WTC11 (cell line): ENCODE results near the gene SPNS3. TPM values are rescaled to one million over a fixed set of nuclear protein-coding genes. Genes with fewer than 3 reads are reported as not detected.

ENCODE experiments used
- ATAC-seq: fragments of 200-7000 bp; cut with Tn5 transposase; 2 replicates; pipeline ENCODE4 v1.10.0; 2021; ENCODE audit warnings: mild to moderate bottlenecking, moderate library complexity
- CTCF ChIA-PET: fragments of 300-600 bp; sonication (Branson Sonifier 250); formaldehyde crosslinking; loops from one replicate; lab custom pipeline; 2021; ENCODE audit warnings: antibody characterized with exemption; lab: Charles Lee
- POLR2A ChIA-PET: fragments of 350-600 bp; sonication (Branson Sonifier 250); formaldehyde crosslinking; loops from one replicate; lab custom pipeline; 2021; ENCODE audit warnings: antibody characterized with exemption; lab: Charles Lee
- DNase-seq: peaks from one replicate; pipeline ENCODE4 v3.0.0; 2021; ENCODE audit warnings: low spot score
- H3K27ac Mint-ChIP-seq: 2 replicates; pipeline ENCODE4 v1.8.0; 2021; ENCODE audit warnings: mixed read lengths
- H3K27me3 Mint-ChIP-seq: 2 replicates; pipeline ENCODE4 v1.8.0; 2021; ENCODE audit warnings: low read depth, mild to moderate bottlenecking, moderate library complexity, mixed read lengths
- H3K36me3 Mint-ChIP-seq: 2 replicates; pipeline ENCODE4 v1.8.0; 2021; ENCODE audit warnings: mixed read lengths
- H3K4me1 Mint-ChIP-seq: 2 replicates; pipeline ENCODE4 v1.8.0; 2022; ENCODE audit warnings: mixed read lengths
- H3K4me3 Mint-ChIP-seq: 2 replicates; pipeline ENCODE4 v1.8.0; 2021; ENCODE audit warnings: mild to moderate bottlenecking, moderate library complexity, mixed read lengths
- H3K9me3 Mint-ChIP-seq: 2 replicates; pipeline ENCODE4 v1.8.0; 2021; ENCODE audit warnings: mixed read lengths
- ATF1 ChIP-seq: sonication (generic); formaldehyde crosslinking; IDR thresholded peaks from 2 replicates; pipeline ENCODE4 v1.8.1; 2023; ENCODE audit warnings: mild to moderate bottlenecking, moderate library complexity, missing genetic modification reagents
- ESRRA ChIP-seq: sonication (generic); formaldehyde crosslinking; IDR thresholded peaks from 2 replicates; pipeline ENCODE4 v1.8.1; 2022; ENCODE audit warnings: mild to moderate bottlenecking, missing genetic modification reagents, borderline replicate concordance
- HMGA2 ChIP-seq: fragments of 250-450 bp; sonication (Bioruptor Pico); IDR thresholded peaks from 2 replicates; pipeline ENCODE4 v1.4.0; 2021; ENCODE audit warnings: mild to moderate bottlenecking, moderate library complexity
- JAZF1 ChIP-seq: fragments of 250-450 bp; sonication (Bioruptor Pico); IDR thresholded peaks from 2 replicates; pipeline ENCODE4 v1.9.0; 2021; ENCODE audit warnings: moderate library complexity, mild to moderate bottlenecking, inconsistent platforms
- OVOL2 ChIP-seq: fragments of 250-450 bp; sonication (Bioruptor Pico); IDR thresholded peaks from 2 replicates; pipeline ENCODE4 v1.9.0; 2021; ENCODE audit warnings: mild to moderate bottlenecking, borderline replicate concordance
- SMAD4 ChIP-seq: sonication (generic); formaldehyde crosslinking; IDR thresholded peaks from 2 replicates; pipeline ENCODE4 v1.8.0; 2022; ENCODE audit warnings: mild to moderate bottlenecking, missing genetic modification reagents
- SOX15 ChIP-seq: fragments of 250-450 bp; sonication (Bioruptor Pico); IDR thresholded peaks from 2 replicates; pipeline ENCODE4 v1.9.0; 2021; ENCODE audit warnings: mild to moderate bottlenecking
- SP1 ChIP-seq: sonication (generic); formaldehyde crosslinking; conservative IDR thresholded peaks from 2 replicates; pipeline ENCODE4 v1.8.1; 2022; ENCODE audit warnings: missing genetic modification reagents
- TEAD1 ChIP-seq: sonication (generic); formaldehyde crosslinking; IDR thresholded peaks from 2 replicates; pipeline ENCODE4 v1.8.0; 2022; ENCODE audit warnings: mild to moderate bottlenecking, missing genetic modification reagents
- TEAD4 ChIP-seq: sonication (generic); formaldehyde crosslinking; IDR thresholded peaks from 2 replicates; pipeline ENCODE4 v1.8.0; 2022; ENCODE audit warnings: mild to moderate bottlenecking, missing genetic modification reagents
- TP53 ChIP-seq: sonication (generic); formaldehyde crosslinking; IDR thresholded peaks from 2 replicates; pipeline ENCODE4 v1.8.1; 2023; ENCODE audit warnings: mild to moderate bottlenecking, missing genetic modification reagents
- ZNF219 ChIP-seq: sonication (generic); formaldehyde crosslinking; IDR thresholded peaks from 2 replicates; pipeline ENCODE4 v1.8.0; 2023; ENCODE audit warnings: missing genetic modification reagents, mild to moderate bottlenecking, borderline replicate concordance
- total RNA-seq: library from RNA; stranded (reverse); gene quantifications from 3 replicates; pipeline ENCODE4 v1.2.3, GENCODE V29; 2021
- TF ChIP-seq, protein P1 (sequence below): sonication (generic); formaldehyde crosslinking; IDR thresholded peaks from 2 replicates; pipeline ENCODE4 v1.8.0; 2022; ENCODE audit warnings: mild to moderate bottlenecking, missing genetic modification reagents
- TF ChIP-seq, protein P2 (sequence below): sonication (generic); formaldehyde crosslinking; IDR thresholded peaks from 2 replicates; pipeline ENCODE4 v1.8.1; 2022; ENCODE audit warnings: missing genetic modification reagents, borderline replicate concordance
- TF ChIP-seq, protein P3 (sequence below): fragments of 250-450 bp; sonication (Bioruptor Pico); IDR thresholded peaks from 2 replicates; pipeline ENCODE4 v1.9.0; 2021; ENCODE audit warnings: mild to moderate bottlenecking
- TF ChIP-seq, protein P4 (sequence below): sonication (generic); formaldehyde crosslinking; IDR thresholded peaks from 2 replicates; pipeline ENCODE4 v1.8.1; 2023; ENCODE audit warnings: mild to moderate bottlenecking, missing genetic modification reagents, moderate library complexity
- TF ChIP-seq, protein P5 (sequence below): sonication (generic); formaldehyde crosslinking; IDR thresholded peaks from 2 replicates; pipeline ENCODE4 v1.8.1; 2023; ENCODE audit warnings: mild to moderate bottlenecking, missing genetic modification reagents
- TF ChIP-seq, protein P6 (sequence below): sonication (generic); formaldehyde crosslinking; conservative IDR thresholded peaks from 2 replicates; pipeline ENCODE4 v1.8.1; 2023; ENCODE audit warnings: mild to moderate bottlenecking, low read depth, missing genetic modification reagents, moderate library complexity
- TF ChIP-seq, protein P7 (sequence below): sonication (generic); formaldehyde crosslinking; IDR thresholded peaks from 2 replicates; pipeline ENCODE4 v1.8.1; 2022; ENCODE audit warnings: low read depth, mild to moderate bottlenecking, moderate library complexity, missing genetic modification reagents, borderline replicate concordance
- TF ChIP-seq, protein P8 (sequence below): sonication (generic); formaldehyde crosslinking; IDR thresholded peaks from 2 replicates; pipeline ENCODE4 v1.8.1; 2022; ENCODE audit warnings: mild to moderate bottlenecking, moderate library complexity, missing genetic modification reagents

Gene SPNS3
- total RNA-seq, 1 experiment from 2014 or later: not detected

DNA sequence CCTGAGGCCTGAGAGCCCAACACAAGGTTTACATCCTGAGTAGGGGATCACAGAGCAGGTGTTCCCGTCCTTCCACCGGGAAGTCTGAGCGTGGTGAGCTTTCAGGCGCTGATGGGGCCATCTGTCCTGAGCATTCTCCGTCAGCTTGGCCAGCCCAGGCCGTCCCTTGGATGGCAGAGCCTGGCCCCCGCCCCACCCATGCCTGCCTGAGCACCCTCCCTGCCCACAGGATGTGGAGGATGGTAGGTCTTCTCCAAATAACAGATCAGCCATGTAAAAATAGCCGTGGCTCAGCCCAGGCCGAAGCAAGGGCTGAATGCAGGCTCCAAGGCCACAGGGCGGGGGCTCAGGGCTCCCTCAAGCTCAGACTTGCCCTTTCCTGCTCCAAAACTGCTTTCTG is 85.2 kb downstream of the SPNS3 start:
- TF ChIP-seq ESRRA: no peak
- TF ChIP-seq, protein P1, sequence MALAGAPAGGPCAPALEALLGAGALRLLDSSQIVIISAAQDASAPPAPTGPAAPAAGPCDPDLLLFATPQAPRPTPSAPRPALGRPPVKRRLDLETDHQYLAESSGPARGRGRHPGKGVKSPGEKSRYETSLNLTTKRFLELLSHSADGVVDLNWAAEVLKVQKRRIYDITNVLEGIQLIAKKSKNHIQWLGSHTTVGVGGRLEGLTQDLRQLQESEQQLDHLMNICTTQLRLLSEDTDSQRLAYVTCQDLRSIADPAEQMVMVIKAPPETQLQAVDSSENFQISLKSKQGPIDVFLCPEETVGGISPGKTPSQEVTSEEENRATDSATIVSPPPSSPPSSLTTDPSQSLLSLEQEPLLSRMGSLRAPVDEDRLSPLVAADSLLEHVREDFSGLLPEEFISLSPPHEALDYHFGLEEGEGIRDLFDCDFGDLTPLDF: no peak
- TF ChIP-seq, protein P2, sequence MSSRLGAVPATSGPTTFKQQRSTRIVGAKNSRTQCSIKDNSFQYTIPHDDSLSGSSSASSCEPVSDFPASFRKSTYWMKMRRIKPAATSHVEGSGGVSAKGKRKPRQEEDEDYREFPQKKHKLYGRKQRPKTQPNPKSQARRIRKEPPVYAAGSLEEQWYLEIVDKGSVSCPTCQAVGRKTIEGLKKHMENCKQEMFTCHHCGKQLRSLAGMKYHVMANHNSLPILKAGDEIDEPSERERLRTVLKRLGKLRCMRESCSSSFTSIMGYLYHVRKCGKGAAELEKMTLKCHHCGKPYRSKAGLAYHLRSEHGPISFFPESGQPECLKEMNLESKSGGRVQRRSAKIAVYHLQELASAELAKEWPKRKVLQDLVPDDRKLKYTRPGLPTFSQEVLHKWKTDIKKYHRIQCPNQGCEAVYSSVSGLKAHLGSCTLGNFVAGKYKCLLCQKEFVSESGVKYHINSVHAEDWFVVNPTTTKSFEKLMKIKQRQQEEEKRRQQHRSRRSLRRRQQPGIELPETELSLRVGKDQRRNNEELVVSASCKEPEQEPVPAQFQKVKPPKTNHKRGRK (CRISPR knock-in tag): no peak
- no peak for TF ChIP-seq TEAD4 (CRISPR knock-in tag)
- TF ChIP-seq SMAD4 (CRISPR knock-in tag): no peak
- TF ChIP-seq, protein P3, sequence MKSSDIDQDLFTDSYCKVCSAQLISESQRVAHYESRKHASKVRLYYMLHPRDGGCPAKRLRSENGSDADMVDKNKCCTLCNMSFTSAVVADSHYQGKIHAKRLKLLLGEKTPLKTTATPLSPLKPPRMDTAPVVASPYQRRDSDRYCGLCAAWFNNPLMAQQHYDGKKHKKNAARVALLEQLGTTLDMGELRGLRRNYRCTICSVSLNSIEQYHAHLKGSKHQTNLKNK (CRISPR knock-in tag): no peak
- TF ChIP-seq, all 79 proteins: peak for 0
- H3K27ac Mint-ChIP-seq: no peak overlapping the region
- no peak for DNase-seq
- CTCF ChIA-PET: interaction anchor here (1.3 kb wide), 1 partner anchor 98 kb away, joined by 4 read pairs; no protein-coding TSS in a partner anchor
- POLR2A ChIA-PET: no interaction called here
- no peaks in the 10 kb centered on the region for H3K36me3 Mint-ChIP-seq
- no peaks in the 10 kb centered on the region for H3K9me3 Mint-ChIP-seq
- H3K4me3 Mint-ChIP-seq: no peak overlapping the region
- no peak for ATAC-seq
- H3K4me1 Mint-ChIP-seq: peaks cover 7% of the 10 kb centered on the region
- peaks cover 45% of the 10 kb centered on the region for H3K27me3 Mint-ChIP-seq

DNA sequence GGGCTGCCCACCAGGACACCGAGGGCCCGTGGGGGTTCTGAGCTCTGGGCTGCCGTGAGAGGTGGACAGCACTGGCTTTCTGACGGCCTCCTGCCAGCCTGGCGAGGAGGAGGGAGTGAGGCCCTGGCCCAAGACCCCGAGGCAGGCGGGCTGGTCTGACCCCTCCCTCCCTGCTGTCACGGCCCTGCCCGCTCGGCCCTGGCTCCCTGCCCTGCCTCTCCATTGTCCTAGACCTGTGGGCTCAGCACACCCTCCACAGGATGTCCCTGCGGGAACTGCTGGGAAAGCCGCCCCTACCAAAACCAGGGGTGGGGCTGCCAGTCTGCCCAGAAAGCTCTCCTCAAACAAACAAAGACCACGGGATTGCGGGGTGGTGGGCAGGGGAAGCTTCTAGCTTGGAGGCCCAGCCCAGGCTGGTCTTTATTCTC is 85.6 kb downstream of the SPNS3 start:
- H3K4me3 Mint-ChIP-seq: no peak overlapping the region
- peaks cover 50% of the 10 kb centered on the region for H3K27me3 Mint-ChIP-seq
- H3K9me3 Mint-ChIP-seq: no peaks in the 10 kb centered on the region
- H3K36me3 Mint-ChIP-seq: no peaks in the 10 kb centered on the region
- DNase-seq (no peak), ATAC-seq (no peak)
- no peak overlapping the region for H3K27ac Mint-ChIP-seq
- POLR2A ChIA-PET: no interaction called here
- peaks cover 3% of the 10 kb centered on the region for H3K4me1 Mint-ChIP-seq
- CTCF ChIA-PET: interaction anchor here (1.0 to 1.5 kb wide), 3 partner anchors 24 to 99 kb away, joined by 3 to 4 read pairs (median 4); no protein-coding TSS in a partner anchor
- TF ChIP-seq, protein P4, sequence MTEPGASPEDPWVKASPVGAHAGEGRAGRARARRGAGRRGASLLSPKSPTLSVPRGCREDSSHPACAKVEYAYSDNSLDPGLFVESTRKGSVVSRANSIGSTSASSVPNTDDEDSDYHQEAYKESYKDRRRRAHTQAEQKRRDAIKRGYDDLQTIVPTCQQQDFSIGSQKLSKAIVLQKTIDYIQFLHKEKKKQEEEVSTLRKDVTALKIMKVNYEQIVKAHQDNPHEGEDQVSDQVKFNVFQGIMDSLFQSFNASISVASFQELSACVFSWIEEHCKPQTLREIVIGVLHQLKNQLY (CRISPR knock-in tag): no peak
- TF ChIP-seq, protein P2 (CRISPR knock-in tag): no peak
- TF ChIP-seq, protein P5, sequence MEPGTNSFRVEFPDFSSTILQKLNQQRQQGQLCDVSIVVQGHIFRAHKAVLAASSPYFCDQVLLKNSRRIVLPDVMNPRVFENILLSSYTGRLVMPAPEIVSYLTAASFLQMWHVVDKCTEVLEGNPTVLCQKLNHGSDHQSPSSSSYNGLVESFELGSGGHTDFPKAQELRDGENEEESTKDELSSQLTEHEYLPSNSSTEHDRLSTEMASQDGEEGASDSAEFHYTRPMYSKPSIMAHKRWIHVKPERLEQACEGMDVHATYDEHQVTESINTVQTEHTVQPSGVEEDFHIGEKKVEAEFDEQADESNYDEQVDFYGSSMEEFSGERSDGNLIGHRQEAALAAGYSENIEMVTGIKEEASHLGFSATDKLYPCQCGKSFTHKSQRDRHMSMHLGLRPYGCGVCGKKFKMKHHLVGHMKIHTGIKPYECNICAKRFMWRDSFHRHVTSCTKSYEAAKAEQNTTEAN (CRISPR knock-in tag): no peak
- TF ChIP-seq TEAD1 (CRISPR knock-in tag): no peak
- no peak for TF ChIP-seq JAZF1
- no peak for TF ChIP-seq OVOL2 (CRISPR knock-in tag)
- TF ChIP-seq, protein P6, sequence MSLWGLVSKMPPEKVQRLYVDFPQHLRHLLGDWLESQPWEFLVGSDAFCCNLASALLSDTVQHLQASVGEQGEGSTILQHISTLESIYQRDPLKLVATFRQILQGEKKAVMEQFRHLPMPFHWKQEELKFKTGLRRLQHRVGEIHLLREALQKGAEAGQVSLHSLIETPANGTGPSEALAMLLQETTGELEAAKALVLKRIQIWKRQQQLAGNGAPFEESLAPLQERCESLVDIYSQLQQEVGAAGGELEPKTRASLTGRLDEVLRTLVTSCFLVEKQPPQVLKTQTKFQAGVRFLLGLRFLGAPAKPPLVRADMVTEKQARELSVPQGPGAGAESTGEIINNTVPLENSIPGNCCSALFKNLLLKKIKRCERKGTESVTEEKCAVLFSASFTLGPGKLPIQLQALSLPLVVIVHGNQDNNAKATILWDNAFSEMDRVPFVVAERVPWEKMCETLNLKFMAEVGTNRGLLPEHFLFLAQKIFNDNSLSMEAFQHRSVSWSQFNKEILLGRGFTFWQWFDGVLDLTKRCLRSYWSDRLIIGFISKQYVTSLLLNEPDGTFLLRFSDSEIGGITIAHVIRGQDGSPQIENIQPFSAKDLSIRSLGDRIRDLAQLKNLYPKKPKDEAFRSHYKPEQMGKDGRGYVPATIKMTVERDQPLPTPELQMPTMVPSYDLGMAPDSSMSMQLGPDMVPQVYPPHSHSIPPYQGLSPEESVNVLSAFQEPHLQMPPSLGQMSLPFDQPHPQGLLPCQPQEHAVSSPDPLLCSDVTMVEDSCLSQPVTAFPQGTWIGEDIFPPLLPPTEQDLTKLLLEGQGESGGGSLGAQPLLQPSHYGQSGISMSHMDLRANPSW (CRISPR knock-in tag): no peak
- TF ChIP-seq, protein P7, sequence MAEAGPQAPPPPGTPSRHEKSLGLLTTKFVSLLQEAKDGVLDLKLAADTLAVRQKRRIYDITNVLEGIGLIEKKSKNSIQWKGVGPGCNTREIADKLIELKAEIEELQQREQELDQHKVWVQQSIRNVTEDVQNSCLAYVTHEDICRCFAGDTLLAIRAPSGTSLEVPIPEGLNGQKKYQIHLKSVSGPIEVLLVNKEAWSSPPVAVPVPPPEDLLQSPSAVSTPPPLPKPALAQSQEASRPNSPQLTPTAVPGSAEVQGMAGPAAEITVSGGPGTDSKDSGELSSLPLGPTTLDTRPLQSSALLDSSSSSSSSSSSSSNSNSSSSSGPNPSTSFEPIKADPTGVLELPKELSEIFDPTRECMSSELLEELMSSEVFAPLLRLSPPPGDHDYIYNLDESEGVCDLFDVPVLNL: no peak
- TF ChIP-seq, protein P3 (CRISPR knock-in tag): no peak
- no peak for TF ChIP-seq SMAD4 (CRISPR knock-in tag)
- TF ChIP-seq ATF1: no peak
- TF ChIP-seq HMGA2 (CRISPR knock-in tag): no peak
- no peak for TF ChIP-seq TP53 (CRISPR knock-in tag)
- no peak for TF ChIP-seq SP1 (CRISPR knock-in tag)
- TF ChIP-seq, protein P8, sequence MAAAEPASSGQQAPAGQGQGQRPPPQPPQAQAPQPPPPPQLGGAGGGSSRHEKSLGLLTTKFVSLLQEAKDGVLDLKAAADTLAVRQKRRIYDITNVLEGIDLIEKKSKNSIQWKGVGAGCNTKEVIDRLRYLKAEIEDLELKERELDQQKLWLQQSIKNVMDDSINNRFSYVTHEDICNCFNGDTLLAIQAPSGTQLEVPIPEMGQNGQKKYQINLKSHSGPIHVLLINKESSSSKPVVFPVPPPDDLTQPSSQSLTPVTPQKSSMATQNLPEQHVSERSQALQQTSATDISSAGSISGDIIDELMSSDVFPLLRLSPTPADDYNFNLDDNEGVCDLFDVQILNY (CRISPR knock-in tag): no peak
- TF ChIP-seq SOX15 (CRISPR knock-in tag): no peak
- no peak for TF ChIP-seq ZNF219 (CRISPR knock-in tag)
- TF ChIP-seq, protein P1: no peak
